Bladder microvascular endothelial cell (primary cell): ENCODE measurements around the gene INTU. TPM values are rescaled to one million over a fixed set of nuclear protein-coding genes. Genes with fewer than 3 reads are reported as not detected.

Experiments
- total RNA-seq: library from RNA; depleted of rRNA; stranded (reverse); fragments of >200 nt; gene quantifications from 2 replicates; pipeline ENCODE4 v1.2.3, GENCODE V29; 2014

INTU gene
- 1.3 and 5.5 TPM in 2 replicates for total RNA-seq

GRCh38 chr4:127632420-127633403, at the start of gene INTU:
TSS of gene INTU (plus strand) at chr4:127632957. CDS start at chr4:127633035, 78 bp downstream.

DNA sequence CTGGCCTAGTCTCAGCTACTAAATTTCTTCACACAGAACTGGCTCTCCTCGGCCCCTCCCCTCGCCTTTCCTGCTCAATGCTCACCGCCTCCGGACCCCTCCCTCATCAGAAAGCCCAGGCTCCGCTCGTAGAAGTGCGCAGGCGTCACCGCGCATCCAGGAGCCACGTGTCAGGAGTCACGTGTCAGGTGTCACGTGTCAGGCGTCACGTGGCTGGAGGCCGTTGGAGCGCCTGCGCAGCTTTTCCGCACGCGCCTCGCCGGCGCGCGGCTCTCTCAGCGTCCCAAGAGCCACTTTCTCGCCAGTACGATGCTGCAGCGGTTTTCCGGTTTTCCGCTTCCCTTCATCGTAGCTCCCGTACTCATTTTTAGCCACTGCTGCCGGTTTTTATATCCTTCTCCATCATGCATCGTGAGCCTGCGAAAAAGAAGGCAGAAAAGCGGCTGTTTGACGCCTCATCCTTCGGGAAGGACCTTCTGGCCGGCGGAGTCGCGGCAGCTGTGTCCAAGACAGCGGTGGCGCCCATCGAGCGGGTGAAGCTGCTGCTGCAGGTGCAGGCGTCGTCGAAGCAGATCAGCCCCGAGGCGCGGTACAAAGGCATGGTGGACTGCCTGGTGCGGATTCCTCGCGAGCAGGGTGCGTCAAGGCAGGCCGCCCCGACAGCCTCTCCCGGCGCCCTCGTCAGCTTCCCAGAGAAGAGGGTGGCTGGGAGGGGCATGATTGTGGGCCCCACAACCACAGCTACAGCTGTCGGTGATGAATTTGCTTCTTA, 97.6 kb downstream of the INTU start, which contains the start of gene SLC25A31:
Gene SLC25A31 (plus strand): TSS at position 259 of the 772 bp plus-strand sequence. CDS start 146 bp downstream, at position 405.

Other genes starting within 250 kb of the INTU start
- not detected in 2 replicates for gene SLC25A31, start 97.4 kb downstream of the INTU start, total RNA-seq
- gene HSPA4L, start 149.4 kb downstream of the INTU start, total RNA-seq, result 2.4 and 14.5 TPM in 2 replicates
- 14.0 and 17.5 TPM in 2 replicates for gene PLK4, start 247.9 kb downstream of the INTU start, total RNA-seq